ENCODE measurements around the gene RAPGEF6. TPM values are rescaled to one million over a fixed set of nuclear protein-coding genes. Genes with fewer than 3 reads are reported as not detected.

RAPGEF6 gene
- total and polyA plus RNA-seq, 4 donors = 2.1 to 26.6 (median 15.1) TPM

DNA sequence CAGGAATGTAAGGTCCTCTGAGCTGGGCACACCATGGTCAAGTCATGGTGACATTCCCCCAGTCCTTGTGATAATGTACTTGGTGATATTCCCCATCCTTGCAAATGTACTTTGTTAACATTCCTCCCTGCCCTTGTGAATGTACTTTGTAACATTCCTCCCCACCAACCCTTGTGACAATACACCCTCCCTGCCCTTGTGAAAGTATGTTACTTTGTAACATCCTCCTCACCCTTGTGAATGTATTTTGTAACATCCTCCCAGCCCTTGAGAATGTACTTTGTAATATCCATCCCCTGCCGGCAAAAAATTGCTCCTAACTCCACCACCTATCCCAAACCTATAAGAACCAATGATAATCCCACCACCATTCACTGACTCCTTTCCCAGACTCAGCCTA is 53.3 kb downstream of the RAPGEF6 start:
- intact Hi-C loops (cut with DNase I) = no loop called here
- H3K27ac ChIP-seq (ENCODE audit: low read depth in 1 of 2, low read length in 2 of 2) = no peak overlapping the region
- DNase-seq (no peak), ATAC-seq (ENCODE audit: low FRiP score) (no peak)
- H3K4me3 ChIP-seq (ENCODE audit: low read length in 2 of 2) = no peak overlapping the region
- no peaks in the 10 kb centered on the region for H3K27me3 ChIP-seq (ENCODE audit: control insufficient read depth in 1 of 2, insufficient read depth in 2 of 2, low read length in 1 of 2)
- peaks cover 0 to under 1% of the 10 kb centered on the region in 2 donors for H3K36me3 ChIP-seq (ENCODE audit: control insufficient read depth in 1 of 2, insufficient read depth in 2 of 2, low read length in 1 of 2)
- no peaks in the 10 kb centered on the region for H3K4me1 ChIP-seq (ENCODE audit: control insufficient read depth in 1 of 2, insufficient read depth in 2 of 2, low read length in 2 of 2)
- 93 to 100% methylated on average over 1 of the region's 1 CpG for WGBS, 2 donors
- H3K9me3 ChIP-seq (ENCODE audit: control insufficient read depth, low read length) = no peaks in the 10 kb centered on the region

DNA sequence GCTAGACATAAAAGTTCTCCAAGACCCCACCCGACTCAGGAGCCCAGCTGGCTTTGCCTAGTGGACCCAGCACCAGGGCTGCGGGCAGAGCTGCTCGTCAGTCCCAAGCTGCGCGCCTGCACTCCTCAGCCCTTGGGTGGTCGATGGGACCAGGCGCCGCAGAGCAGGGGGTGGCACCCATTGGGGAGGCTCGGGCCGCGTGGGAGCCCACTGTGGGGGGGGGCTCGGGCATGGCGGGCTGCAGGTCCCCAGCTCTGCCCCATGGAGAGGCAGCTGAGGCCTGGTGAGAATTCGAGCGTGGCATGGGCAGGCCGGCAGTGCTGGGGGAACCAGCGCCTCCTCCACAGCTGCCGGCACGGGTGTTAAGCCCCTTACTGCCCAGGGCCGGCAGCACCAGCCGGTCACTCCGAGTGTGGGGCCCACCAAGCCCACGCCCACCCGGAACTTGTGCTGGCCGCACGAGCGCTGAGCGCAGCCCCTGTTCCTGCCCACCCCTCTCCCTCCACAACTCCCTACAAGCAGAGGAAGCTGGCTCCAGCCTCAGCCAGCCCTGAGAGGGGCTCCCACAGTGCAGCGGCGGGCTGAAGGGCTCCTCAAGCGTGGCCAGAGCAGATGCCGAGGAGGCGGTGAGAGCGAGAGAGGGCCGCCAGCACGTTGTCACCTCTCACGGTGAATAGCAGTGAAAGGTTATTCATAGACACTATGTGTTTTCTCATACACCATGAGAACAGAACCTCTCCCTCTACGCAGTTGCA is 54.9 kb downstream of the RAPGEF6 start:
- no peak for DNase-seq
- 98% methylated on average over 34 to 38 of the region's 38 CpGs for WGBS, 2 donors
- no peak overlapping the region for H3K27ac ChIP-seq (ENCODE audit: low read depth in 1 of 2, low read length in 2 of 2)
- no peak overlapping the region for H3K4me3 ChIP-seq (ENCODE audit: low read length in 2 of 2)
- H3K9me3 ChIP-seq (ENCODE audit: control insufficient read depth, low read length) = no peaks in the 10 kb centered on the region
- H3K36me3 ChIP-seq (ENCODE audit: control insufficient read depth in 1 of 2, insufficient read depth in 2 of 2, low read length in 1 of 2) = no peaks in the 10 kb centered on the region
- H3K4me1 ChIP-seq (ENCODE audit: control insufficient read depth in 1 of 2, insufficient read depth in 2 of 2, low read length in 2 of 2) = no peaks in the 10 kb centered on the region
- ATAC-seq (ENCODE audit: low FRiP score) = no peak
- intact Hi-C loops (cut with DNase I) = no loop called here
- H3K27me3 ChIP-seq (ENCODE audit: control insufficient read depth in 1 of 2, insufficient read depth in 2 of 2, low read length in 1 of 2) = no peaks in the 10 kb centered on the region

DNA sequence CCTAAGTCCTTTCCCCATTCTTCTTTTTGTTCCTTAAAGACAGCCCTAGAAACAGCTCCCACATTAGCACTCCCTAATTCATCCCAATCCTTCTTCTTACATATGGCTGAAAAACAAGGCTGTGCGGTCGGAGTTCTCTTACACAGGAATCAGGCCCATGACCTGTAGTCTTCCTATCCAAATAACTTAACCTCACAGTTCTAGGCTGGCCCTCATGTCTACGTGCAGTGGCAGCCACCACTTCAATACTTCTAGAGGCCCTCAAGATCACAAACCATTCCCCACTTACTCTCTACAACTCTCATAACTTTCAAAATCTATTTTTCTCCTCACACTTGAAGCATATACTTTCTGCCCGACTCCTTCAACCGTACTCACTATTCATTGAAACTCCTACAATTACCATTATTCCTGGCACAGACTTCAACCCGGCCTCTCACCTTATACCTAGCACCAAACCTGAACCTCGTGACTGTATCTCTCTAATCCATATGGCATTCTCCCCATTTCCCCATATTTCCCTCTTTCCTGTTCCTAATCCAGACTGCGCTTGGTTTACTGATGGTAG is 59.3 kb downstream of the RAPGEF6 start:
- no peak overlapping the region for H3K27ac ChIP-seq (ENCODE audit: low read depth in 1 of 2, low read length in 2 of 2)
- H3K4me1 ChIP-seq (ENCODE audit: control insufficient read depth in 1 of 2, insufficient read depth in 2 of 2, low read length in 2 of 2) = no peaks in the 10 kb centered on the region
- no peak overlapping the region for H3K4me3 ChIP-seq (ENCODE audit: low read length in 2 of 2)
- H3K9me3 ChIP-seq (ENCODE audit: control insufficient read depth, low read length) = no peaks in the 10 kb centered on the region
- no peaks in the 10 kb centered on the region for H3K36me3 ChIP-seq (ENCODE audit: control insufficient read depth in 1 of 2, insufficient read depth in 2 of 2, low read length in 1 of 2)
- WGBS, 2 donors = 98 to 100% methylated on average over 8 of the region's 8 CpGs
- DNase-seq (no peak), ATAC-seq (ENCODE audit: low FRiP score) (no peak)
- H3K27me3 ChIP-seq (ENCODE audit: control insufficient read depth in 1 of 2, insufficient read depth in 2 of 2, low read length in 1 of 2) = no peaks in the 10 kb centered on the region
- intact Hi-C loops (cut with DNase I) = no loop called here

DNA sequence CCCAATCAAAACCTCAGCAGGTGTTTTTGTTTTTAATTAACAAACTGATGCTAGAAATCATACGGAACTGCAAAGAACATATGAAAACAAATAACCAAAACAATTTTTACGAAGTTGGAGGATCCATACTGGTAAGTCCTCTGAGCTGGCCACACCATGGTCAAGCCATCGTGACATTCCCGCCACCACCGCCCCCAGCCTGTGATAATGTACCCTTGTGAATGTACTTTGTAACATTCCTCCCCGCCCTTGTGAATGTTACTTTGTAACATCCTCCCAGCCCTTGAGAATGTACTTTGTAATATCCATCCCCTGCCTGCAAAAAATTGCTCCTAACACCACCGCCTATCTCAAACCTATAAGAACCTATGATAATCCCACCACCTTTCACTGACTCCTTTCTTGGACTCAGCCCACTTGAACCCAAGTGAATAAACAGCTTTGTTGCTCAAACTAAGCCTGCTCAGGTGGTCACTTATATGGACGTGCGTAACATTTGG is 63.3 kb downstream of the RAPGEF6 start:
- Histone ChIP-seq H3K27ac (ENCODE audit: low read depth in 1 of 2, low read length in 2 of 2) (no peak overlapping the region), H3K9me3 (ENCODE audit: control insufficient read depth, low read length) (no peaks in the 10 kb centered on the region), H3K4me1 (ENCODE audit: control insufficient read depth in 1 of 2, insufficient read depth in 2 of 2, low read length in 2 of 2) (no peaks in the 10 kb centered on the region), H3K4me3 (ENCODE audit: low read length in 2 of 2) (no peak overlapping the region), H3K27me3 (ENCODE audit: control insufficient read depth in 1 of 2, insufficient read depth in 2 of 2, low read length in 1 of 2) (no peaks in the 10 kb centered on the region), H3K36me3 (ENCODE audit: control insufficient read depth in 1 of 2, insufficient read depth in 2 of 2, low read length in 1 of 2) (no peaks in the 10 kb centered on the region)
- no peak for ATAC-seq (ENCODE audit: low FRiP score)
- intact Hi-C loops (cut with DNase I) = no loop called here
- 96 to 98% methylated on average over 9 of the region's 9 CpGs for WGBS, 2 donors
- no peak for DNase-seq

DNA sequence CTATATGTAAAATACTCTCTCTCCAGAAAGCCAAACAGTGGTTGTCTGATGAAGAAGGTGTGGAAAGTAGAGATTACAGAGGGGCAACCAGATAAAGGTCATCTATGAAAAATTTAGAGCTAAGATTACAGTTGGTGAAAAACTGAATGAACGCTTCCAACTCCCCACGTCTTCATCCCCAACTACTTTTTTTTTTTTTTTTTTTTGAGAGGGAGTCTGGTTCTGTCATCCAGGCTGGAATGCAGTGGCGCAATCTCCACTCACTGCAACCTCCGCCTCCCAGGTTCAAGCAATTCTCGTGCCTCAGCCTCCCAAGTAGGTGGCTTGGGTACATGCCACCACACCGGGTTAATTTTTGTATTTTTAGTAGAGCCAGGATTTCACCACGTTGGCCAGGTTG is 64.3 kb downstream of the RAPGEF6 start:
- DNase-seq = no peak
- no peak for ATAC-seq (ENCODE audit: low FRiP score)
- no peaks in the 10 kb centered on the region for H3K36me3 ChIP-seq (ENCODE audit: control insufficient read depth in 1 of 2, insufficient read depth in 2 of 2, low read length in 1 of 2)
- H3K27me3 ChIP-seq (ENCODE audit: control insufficient read depth in 1 of 2, insufficient read depth in 2 of 2, low read length in 1 of 2) = no peaks in the 10 kb centered on the region
- H3K9me3 ChIP-seq (ENCODE audit: control insufficient read depth, low read length) = no peaks in the 10 kb centered on the region
- H3K4me3 ChIP-seq (ENCODE audit: low read length in 2 of 2) = no peak overlapping the region
- H3K27ac ChIP-seq (ENCODE audit: low read depth in 1 of 2, low read length in 2 of 2) = no peak overlapping the region
- WGBS, 2 donors = 78 to 82% methylated on average over 7 of the region's 7 CpGs
- H3K4me1 ChIP-seq (ENCODE audit: control insufficient read depth in 1 of 2, insufficient read depth in 2 of 2, low read length in 2 of 2) = no peaks in the 10 kb centered on the region
- intact Hi-C loops (cut with DNase I) = no loop called here

GRCh38 chr5:131564229-131564652 is 70.8 kb downstream of the RAPGEF6 start:
- Histone ChIP-seq H3K4me1 (ENCODE audit: control insufficient read depth in 1 of 2, insufficient read depth in 2 of 2, low read length in 2 of 2) (no peaks in the 10 kb centered on the region), H3K36me3 (ENCODE audit: control insufficient read depth in 1 of 2, insufficient read depth in 2 of 2, low read length in 1 of 2) (peaks cover 0 to 2% of the 10 kb centered on the region in 2 donors), H3K4me3 (ENCODE audit: low read length in 2 of 2) (no peak overlapping the region), H3K27me3 (ENCODE audit: control insufficient read depth in 1 of 2, insufficient read depth in 2 of 2, low read length in 1 of 2) (no peaks in the 10 kb centered on the region), H3K27ac (ENCODE audit: low read depth in 1 of 2, low read length in 2 of 2) (no peak overlapping the region), H3K9me3 (ENCODE audit: control insufficient read depth, low read length) (no peaks in the 10 kb centered on the region)
- ATAC-seq (ENCODE audit: low FRiP score) (no peak), DNase-seq (no peak)
- intact Hi-C loops (cut with DNase I) = no loop called here
- WGBS, 2 donors = 84 to 89% methylated on average over 4 of the region's 4 CpGs

- H3K4me3 ChIP-seq (ENCODE audit: low read length in 2 of 2) = no peak overlapping the region
- H3K27me3 ChIP-seq (ENCODE audit: control insufficient read depth in 1 of 2, insufficient read depth in 2 of 2, low read length in 1 of 2) = no peaks in the 10 kb centered on the region
- no peaks in the 10 kb centered on the region for H3K4me1 ChIP-seq (ENCODE audit: control insufficient read depth in 1 of 2, insufficient read depth in 2 of 2, low read length in 2 of 2)
- no peak overlapping the region for H3K27ac ChIP-seq (ENCODE audit: low read depth in 1 of 2, low read length in 2 of 2)
- no peak for DNase-seq
- WGBS, 2 donors = 86 to 88% methylated on average over 8 of the region's 8 CpGs
- no peak for ATAC-seq (ENCODE audit: low FRiP score)
- intact Hi-C loops (cut with DNase I) = no loop called here
- peaks cover 0 to 2% of the 10 kb centered on the region in 2 donors for H3K36me3 ChIP-seq (ENCODE audit: control insufficient read depth in 1 of 2, insufficient read depth in 2 of 2, low read length in 1 of 2)
- H3K9me3 ChIP-seq (ENCODE audit: control insufficient read depth, low read length) = no peaks in the 10 kb centered on the region
Observed at GRCh38 chr5:131563434-131564228, 71.4 kb downstream of the RAPGEF6 start.

DNA sequence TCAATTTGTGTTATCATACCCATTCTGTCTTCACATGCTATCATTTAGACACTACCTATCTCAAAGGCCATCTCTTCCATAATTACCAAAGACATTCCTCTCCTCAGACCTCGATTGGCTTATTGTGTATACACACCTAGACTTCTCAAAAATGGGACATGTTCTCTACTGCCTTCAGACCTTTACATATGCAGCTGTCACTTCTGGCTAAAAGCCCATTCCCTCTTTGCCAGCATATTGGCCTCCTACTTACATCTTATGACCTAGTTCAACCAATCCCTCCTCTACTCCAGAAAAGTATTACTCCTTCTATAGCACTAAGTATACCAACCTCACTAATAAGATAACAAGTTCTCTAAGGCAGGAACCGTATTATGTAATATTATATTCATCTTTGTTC is 84.4 kb downstream of the RAPGEF6 start:
- no peak for DNase-seq
- H3K27ac ChIP-seq (ENCODE audit: low read depth in 1 of 2, low read length in 2 of 2) = no peak overlapping the region
- H3K27me3 ChIP-seq (ENCODE audit: control insufficient read depth in 1 of 2, insufficient read depth in 2 of 2, low read length in 1 of 2) = no peaks in the 10 kb centered on the region
- H3K4me3 ChIP-seq (ENCODE audit: low read length in 2 of 2) = no peak overlapping the region
- 86 to 88% methylated on average over 2 of the region's 2 CpGs for WGBS, 2 donors
- H3K9me3 ChIP-seq (ENCODE audit: control insufficient read depth, low read length) = no peaks in the 10 kb centered on the region
- intact Hi-C loops (cut with DNase I) = no loop called here
- ATAC-seq (ENCODE audit: low FRiP score) = no peak
- H3K4me1 ChIP-seq (ENCODE audit: control insufficient read depth in 1 of 2, insufficient read depth in 2 of 2, low read length in 2 of 2) = no peaks in the 10 kb centered on the region
- H3K36me3 ChIP-seq (ENCODE audit: control insufficient read depth in 1 of 2, insufficient read depth in 2 of 2, low read length in 1 of 2) = no peaks in the 10 kb centered on the region
